ENCODE results near the gene NDUFV2.

- TF ChIP-seq ZNF367 (CRISPR knock-in tag; IDR thresholded peaks at IDR 0.05; ENCODE audit: borderline replicate concordance): no peak
- TF ChIP-seq MTA1 (CRISPR knock-in tag; IDR thresholded peaks at IDR 0.05; ENCODE audit: borderline replicate concordance): no peak
- TF ChIP-seq ZNF17 (CRISPR knock-in tag; IDR thresholded peaks at IDR 0.05): no peak
- TF ChIP-seq ISX (CRISPR knock-in tag; conservative IDR thresholded peaks at IDR 0.05): no peak
- TF ChIP-seq CTCF (CRISPR knock-in tag; IDR thresholded peaks at IDR 0.05): no peak
- 0 out of 2 replicates have a peak, but pooled peaks have one; percentile 22 for TF ChIP-seq HOMEZ (CRISPR knock-in tag; IDR thresholded peaks at IDR 0.05; ENCODE audit: low read depth)
- peak; percentile 37; the same call in 1 of the 2 replicates for TF ChIP-seq GABPB1 (CRISPR knock-in tag; IDR thresholded peaks at IDR 0.05)
- no peak for TF ChIP-seq MAX (IDR thresholded peaks at IDR 0.05)
- no peak for TF ChIP-seq ZNF496 (CRISPR knock-in tag; IDR thresholded peaks at IDR 0.05; ENCODE audit: insufficient replicate concordance)
- TF ChIP-seq ZNF749 (CRISPR knock-in tag; IDR thresholded peaks at IDR 0.05; ENCODE audit: borderline replicate concordance): no peak
- no peak for TF ChIP-seq NR1H2 (CRISPR knock-in tag; IDR thresholded peaks at IDR 0.05; ENCODE audit: borderline replicate concordance, low read depth)
- TF ChIP-seq ZNF670 (CRISPR knock-in tag; IDR thresholded peaks at IDR 0.05; ENCODE audit: borderline replicate concordance): no peak
Observed at GRCh38 chr18:9095297-9096006, 7.0 kb upstream of the NDUFV2 start.
